Keratinocyte (primary cell): ENCODE data around the gene ATP2B2. TPM values are rescaled to one million over a fixed set of nuclear protein-coding genes. Genes with fewer than 3 reads are reported as not detected.

Source experiments
- DNase-seq: peaks from one replicate; pipeline ENCODE4 v3.0.0-alpha.2; 2011; ENCODE audit warnings: low read depth, missing footprints, low spot score
- FAIRE-seq: peaks from 2 replicates; lab custom pipeline; 2011; peaks lifted over from hg19 to GRCh38; lab: Jason Lieb, UNC
- H2AFZ ChIP-seq: 2 replicates; pipeline ENCODE4 v1.6.0; 2012; ENCODE audit warnings: low read length, control low read depth, inconsistent platforms; ENCODE audit not compliant: control insufficient read depth
- H3K27ac ChIP-seq: 2 replicates; pipeline ENCODE4 v1.5.1; 2011; ENCODE audit warnings: low read length; ENCODE audit not compliant: control insufficient read depth, insufficient read depth
- H3K27me3 ChIP-seq: 3 replicates; pipeline ENCODE4 v1.6.0; 2011; ENCODE audit warnings: low read length; ENCODE audit not compliant: control insufficient read depth, insufficient read depth; ENCODE audit errors: extremely low read depth
- H3K36me3 ChIP-seq, 2 experiments: 2 replicates in 1 of 2; 3 replicates in 1 of 2; pipeline ENCODE4 v1.5.1; 2011; ENCODE audit warnings: low read length in 2 of 2, mild to moderate bottlenecking in 1 of 2; ENCODE audit not compliant: control insufficient read depth in 2 of 2, insufficient read depth in 2 of 2; ENCODE audit errors: extremely low read depth in 1 of 2
- H3K4me1 ChIP-seq: 3 replicates; pipeline ENCODE4 v1.5.1; 2011; ENCODE audit warnings: low read length; ENCODE audit not compliant: control insufficient read depth, insufficient read depth; ENCODE audit errors: extremely low read depth
- H3K4me2 ChIP-seq: 3 replicates; pipeline ENCODE4 v1.6.0; 2011; ENCODE audit warnings: low read depth, low read length; ENCODE audit not compliant: control insufficient read depth, insufficient read depth; ENCODE audit errors: extremely low read depth
- H3K4me3 ChIP-seq, 3 experiments: fragments of 200-600 bp in 1 of 3; sonication (generic) in 1 of 3; 2 replicates in 2 of 3; 3 replicates in 1 of 3; pipeline ENCODE4 v1.5.1; 2011 to 2016; ENCODE audit warnings: low read length in 3 of 3, mild to moderate bottlenecking in 3 of 3, control low read depth in 2 of 3, inconsistent platforms in 1 of 3, low read depth in 1 of 3, mixed read lengths in 1 of 3, mixed run types in 1 of 3, moderate library complexity in 1 of 3; ENCODE audit not compliant: control insufficient read depth in 2 of 3, insufficient read depth in 2 of 3; ENCODE audit errors: extremely low read depth in 1 of 3
- H3K79me2 ChIP-seq: 2 replicates; pipeline ENCODE4 v1.6.0; 2012; ENCODE audit warnings: low read length; ENCODE audit not compliant: control insufficient read depth, insufficient read depth
- H3K9ac ChIP-seq: 3 replicates; pipeline ENCODE4 v1.6.0; 2011; ENCODE audit warnings: low read length; ENCODE audit not compliant: control insufficient read depth, insufficient read depth; ENCODE audit errors: extremely low read depth
- H3K9me1 ChIP-seq: 3 replicates; pipeline ENCODE4 v1.6.0; 2011; ENCODE audit warnings: low read length; ENCODE audit not compliant: control insufficient read depth, insufficient read depth; ENCODE audit errors: extremely low read depth
- H3K9me3 ChIP-seq: 2 replicates; pipeline ENCODE4 v1.5.1; 2012; ENCODE audit warnings: low read depth, low read length; ENCODE audit not compliant: control insufficient read depth
- H4K20me1 ChIP-seq: 3 replicates; pipeline ENCODE4 v1.6.0; 2011; ENCODE audit warnings: low read length; ENCODE audit not compliant: control insufficient read depth, insufficient read depth; ENCODE audit errors: extremely low read depth
- CTCF ChIP-seq, 3 experiments: IDR thresholded peaks in 1 of 3; conservative IDR thresholded peaks in 1 of 3; optimal IDR thresholded peaks in 1 of 3; 2 replicates in 2 of 3; 3 replicates in 1 of 3; pipeline versions ENCODE3 to v1.5.1; 2011; ENCODE audit warnings: low read length in 3 of 3, mild to moderate bottlenecking in 3 of 3, moderate library complexity in 2 of 3, control low read depth in 1 of 3, inconsistent platforms in 1 of 3; ENCODE audit not compliant: insufficient read depth in 2 of 3; ENCODE audit errors: extremely low read depth in 1 of 3
- EZH2 ChIP-seq: IDR thresholded peaks from one replicate; pipeline ENCODE4 v1.6.1; 2012; ENCODE audit warnings: inconsistent platforms, mild to moderate bottlenecking, low read length, moderate library complexity
- dilution Hi-C: fragments of 300-500 bp; cut with MboI; formaldehyde crosslinking; loops from one replicate; pipeline ENCODE4 v1.7.0; 2020; ENCODE audit warnings: low sequenced_read_pairs; ENCODE audit not compliant: extremely low pct_ligation_motif_present
- polyA plus RNA-seq, 5 experiments: library from polyadenylated mRNA; depleted of rRNA in 3 of 5; stranded (reverse) in 3 of 5; stranded (forward) in 1 of 5; unstranded in 1 of 5; fragments of >200 nt; gene quantifications; 1 replicate in 1 of 5; 2 replicates in 3 of 5; 3 replicates in 1 of 5; pipeline versions ENCODE4 v1.2.1 to v1.2.3, GENCODE V29; 2011 to 2012; ENCODE audit warnings: missing spikeins in 2 of 5, low read depth in 1 of 5, low replicate concordance in 1 of 5

ATP2B2 gene
- polyA plus RNA-seq, 1 donor (not counting 4 experiments of a cell fraction or from before 2014, with no cell fraction given), result not detected

GRCh38 chr3:10496121-10496863 lies 9.1 kb downstream of the ATP2B2 start:
- no peak for DNase-seq
- H3K27ac ChIP-seq, result no peak overlapping the region
- H3K4me1 ChIP-seq, result peaks cover 2% of the 10 kb centered on the region
- H3K4me2 ChIP-seq, result no peak overlapping the region
- dilution Hi-C loops, result no loop called here
- H2AFZ ChIP-seq, result no peak overlapping the region
- no peaks in the 10 kb centered on the region for H3K36me3 ChIP-seq
- no peak overlapping the region for H3K9ac ChIP-seq
- TF ChIP-seq CTCF (optimal IDR thresholded peaks at IDR 0.05 in 1 of 3, IDR thresholded peaks at IDR 0.05 in 1 of 3, conservative IDR thresholded peaks at IDR 0.05 in 1 of 3; ENCODE audit: extremely low read depth in 1 of 3, insufficient read depth in 2 of 3, low read length in 3 of 3), result no peak
- no peak for TF ChIP-seq EZH2
- no peak overlapping the region for H3K4me3 ChIP-seq
- no peaks in the 10 kb centered on the region for H3K79me2 ChIP-seq
- no peaks in the 10 kb centered on the region for H3K9me1 ChIP-seq
- H3K9me3 ChIP-seq, result no peaks in the 10 kb centered on the region
- H3K27me3 ChIP-seq, result peaks cover 23% of the 10 kb centered on the region
- no peak for FAIRE-seq
- no peaks in the 10 kb centered on the region for H4K20me1 ChIP-seq

GRCh38 chr3:10495614-10496013 lies 9.8 kb downstream of the ATP2B2 start:
- no peaks in the 10 kb centered on the region for H3K79me2 ChIP-seq
- H3K4me3 ChIP-seq, result no peak overlapping the region
- H3K4me1 ChIP-seq, result peaks cover 2% of the 10 kb centered on the region
- no peak for DNase-seq
- H3K36me3 ChIP-seq, result no peaks in the 10 kb centered on the region
- dilution Hi-C loops, result no loop called here
- TF ChIP-seq CTCF (optimal IDR thresholded peaks at IDR 0.05 in 1 of 3, IDR thresholded peaks at IDR 0.05 in 1 of 3, conservative IDR thresholded peaks at IDR 0.05 in 1 of 3; ENCODE audit: extremely low read depth in 1 of 3, insufficient read depth in 2 of 3, low read length in 3 of 3) (no peak), EZH2 (no peak)
- FAIRE-seq, result no peak
- H3K27me3 ChIP-seq, result peaks cover 23% of the 10 kb centered on the region
- no peak overlapping the region for H3K9ac ChIP-seq
- no peaks in the 10 kb centered on the region for H4K20me1 ChIP-seq
- no peaks in the 10 kb centered on the region for H3K9me3 ChIP-seq
- H2AFZ ChIP-seq, result no peak overlapping the region
- no peak overlapping the region for H3K27ac ChIP-seq
- H3K4me2 ChIP-seq, result no peak overlapping the region
- no peaks in the 10 kb centered on the region for H3K9me1 ChIP-seq
